SK-N-SH treated with all-trans-retinoic acid at 6 μM for 48 hours (cell line): ENCODE measurements around the gene DNLZ.

Source experiments
- ATAC-seq: fragments of 200-7000 bp; cut with Tn5 transposase; 3 replicates; pipeline ENCODE4 v1.9.1; 2020; ENCODE audit warnings: mild to moderate bottlenecking, moderate library complexity
- CREB5 ChIP-seq: fragments of 250-450 bp; sonication (Bioruptor Pico); IDR thresholded peaks from 2 replicates; pipeline ENCODE4 v1.5.1; 2020; ENCODE audit warnings: low read depth, mild to moderate bottlenecking, moderate library complexity
- CSRNP3 ChIP-seq: fragments of 250-450 bp; sonication (Bioruptor Pico); IDR thresholded peaks from 2 replicates; pipeline ENCODE4 v1.5.1; 2021; ENCODE audit warnings: mild to moderate bottlenecking, moderate library complexity
- ESRRG ChIP-seq: fragments of 250-450 bp; sonication (Bioruptor Pico); IDR thresholded peaks from 2 replicates; pipeline ENCODE4 v1.6.1; 2021; ENCODE audit warnings: mild to moderate bottlenecking
- GLIS3 ChIP-seq: fragments of 250-450 bp; sonication (Bioruptor Pico); IDR thresholded peaks from 2 replicates; pipeline ENCODE4 v1.5.0; 2020; ENCODE audit warnings: mild to moderate bottlenecking, moderate library complexity
- ISL1 ChIP-seq: fragments of 250-450 bp; sonication (Bioruptor Pico); IDR thresholded peaks from 2 replicates; pipeline ENCODE4 v2.1.2; 2022; ENCODE audit warnings: mild to moderate bottlenecking, moderate library complexity
- OSR1 ChIP-seq: fragments of 250-450 bp; sonication (Bioruptor Pico); IDR thresholded peaks from 2 replicates; pipeline ENCODE4 v1.8.0; 2022; ENCODE audit warnings: moderate library complexity, mild to moderate bottlenecking, inconsistent platforms
- PATZ1 ChIP-seq: fragments of 250-450 bp; sonication (Bioruptor Pico); IDR thresholded peaks from 2 replicates; pipeline ENCODE4 v1.8.0; 2020; ENCODE audit warnings: mild to moderate bottlenecking, moderate library complexity, borderline replicate concordance
- POU6F1 ChIP-seq: fragments of 250-450 bp; sonication (Bioruptor Pico); IDR thresholded peaks from 2 replicates; pipeline ENCODE4 v1.8.0; 2021; ENCODE audit warnings: low read depth, mild to moderate bottlenecking, moderate library complexity, borderline replicate concordance
- PPARA ChIP-seq: fragments of 250-450 bp; sonication (Bioruptor Pico); IDR thresholded peaks from 2 replicates; pipeline ENCODE4 v1.5.0; 2020; ENCODE audit warnings: mild to moderate bottlenecking, borderline replicate concordance
- RARB ChIP-seq: fragments of 250-450 bp; sonication (Bioruptor Pico); IDR thresholded peaks from 2 replicates; pipeline ENCODE4 v1.8.0; 2021; ENCODE audit warnings: mild to moderate bottlenecking, moderate library complexity
- TOX ChIP-seq: fragments of 250-450 bp; sonication (Bioruptor Pico); IDR thresholded peaks from 2 replicates; pipeline ENCODE4 v1.8.0; 2021; ENCODE audit warnings: mild to moderate bottlenecking, moderate library complexity, borderline replicate concordance
- TSHZ2 ChIP-seq: fragments of 250-450 bp; sonication (Bioruptor Pico); IDR thresholded peaks from 2 replicates; pipeline ENCODE4 v1.5.0; 2020; ENCODE audit warnings: mild to moderate bottlenecking, moderate library complexity
- ZC3H10 ChIP-seq: fragments of 250-450 bp; sonication (Bioruptor Pico); IDR thresholded peaks from 2 replicates; pipeline ENCODE4 v1.5.1; 2021; ENCODE audit warnings: mild to moderate bottlenecking, moderate library complexity
- ZFP30 ChIP-seq: fragments of 450-650 bp; formaldehyde crosslinking; IDR thresholded peaks from 2 replicates; pipeline ENCODE4 v1.5.0; 2022; ENCODE audit warnings: mild to moderate bottlenecking, moderate library complexity
- ZNF565 ChIP-seq: fragments of 450-650 bp; formaldehyde crosslinking; conservative IDR thresholded peaks from 2 replicates; pipeline ENCODE4 v1.5.0; 2020; ENCODE audit warnings: low read depth, mild to moderate bottlenecking, moderate library complexity
- ZNF8 ChIP-seq: fragments of 450-650 bp; formaldehyde crosslinking; IDR thresholded peaks from 2 replicates; pipeline ENCODE4 v1.5.0; 2020; ENCODE audit warnings: mild to moderate bottlenecking, moderate library complexity

The DNLZ gene

GRCh38 chr9:136355616-136356557 is 7.7 kb downstream of the DNLZ start (continued):
- TF ChIP-seq CSRNP3 (CRISPR knock-in tag): no peak
- no peak for TF ChIP-seq ZNF565 (CRISPR knock-in tag)
- no peak for TF ChIP-seq OSR1 (CRISPR knock-in tag)

GRCh38 chr9:136354592-136355085 is 8.9 kb downstream of the DNLZ start:
- ATAC-seq: peak; percentile 2
- TF ChIP-seq ZNF8 (CRISPR knock-in tag) (no peak), TOX (CRISPR knock-in tag) (no peak), CREB5 (CRISPR knock-in tag) (no peak), TSHZ2 (CRISPR knock-in tag) (no peak), PPARA (CRISPR knock-in tag) (no peak), ESRRG (CRISPR knock-in tag) (no peak), ZC3H10 (CRISPR knock-in tag) (no peak), RARB (no peak), ZNF565 (CRISPR knock-in tag) (no peak), GLIS3 (CRISPR knock-in tag) (no peak), PATZ1 (no peak), ISL1 (CRISPR knock-in tag) (no peak), POU6F1 (CRISPR knock-in tag) (no peak), CSRNP3 (CRISPR knock-in tag) (no peak), ZFP30 (CRISPR knock-in tag) (no peak)
- TF ChIP-seq, all 23 proteins: peak for 0
